Activated T-cell treated with anti-CD3 and anti-CD28 coated beads, Interleukin-2, amount 50 U/mL, for 4 hours (primary cell): ENCODE results near the gene HINFP. TPM values are rescaled to one million over a fixed set of nuclear protein-coding genes. Genes with fewer than 3 reads are reported as not detected.

Experiments used
- ATAC-seq, 2 donors: fragments of 200-7000 bp; cut with Tn5 transposase; one replicate each; pipeline ENCODE4 v1.10.0; 2021
- DNase-seq: peaks from one replicate; pipeline ENCODE4 v3.0.0-alpha.2; 2020
- H3K27me3 Mint-ChIP-seq: one replicate; pipeline ENCODE4 v1.8.0; 2021; ENCODE audit warnings: low read depth, mixed read lengths
- H3K36me3 Mint-ChIP-seq: one replicate; pipeline ENCODE4 v1.8.0; 2022; ENCODE audit warnings: mixed read lengths; ENCODE audit not compliant: insufficient read depth
- H3K4me1 Mint-ChIP-seq: one replicate; pipeline ENCODE4 v1.8.0; 2021; ENCODE audit warnings: low read depth, mixed read lengths
- H3K4me3 Mint-ChIP-seq: one replicate; pipeline ENCODE4 v1.8.0; 2021; ENCODE audit warnings: mild to moderate bottlenecking, moderate library complexity, mixed read lengths
- H3K9me3 Mint-ChIP-seq: one replicate; pipeline ENCODE4 v1.8.0; 2021; ENCODE audit warnings: mixed read lengths
- total RNA-seq, 3 donors: library from RNA; stranded (reverse); gene quantifications; one replicate each; pipeline ENCODE4 v1.2.1, GENCODE V29; 2021

The HINFP gene
- total RNA-seq, 3 donors from 2014 or later = 20.1 to 26.2 (median 21.1) TPM

DNA sequence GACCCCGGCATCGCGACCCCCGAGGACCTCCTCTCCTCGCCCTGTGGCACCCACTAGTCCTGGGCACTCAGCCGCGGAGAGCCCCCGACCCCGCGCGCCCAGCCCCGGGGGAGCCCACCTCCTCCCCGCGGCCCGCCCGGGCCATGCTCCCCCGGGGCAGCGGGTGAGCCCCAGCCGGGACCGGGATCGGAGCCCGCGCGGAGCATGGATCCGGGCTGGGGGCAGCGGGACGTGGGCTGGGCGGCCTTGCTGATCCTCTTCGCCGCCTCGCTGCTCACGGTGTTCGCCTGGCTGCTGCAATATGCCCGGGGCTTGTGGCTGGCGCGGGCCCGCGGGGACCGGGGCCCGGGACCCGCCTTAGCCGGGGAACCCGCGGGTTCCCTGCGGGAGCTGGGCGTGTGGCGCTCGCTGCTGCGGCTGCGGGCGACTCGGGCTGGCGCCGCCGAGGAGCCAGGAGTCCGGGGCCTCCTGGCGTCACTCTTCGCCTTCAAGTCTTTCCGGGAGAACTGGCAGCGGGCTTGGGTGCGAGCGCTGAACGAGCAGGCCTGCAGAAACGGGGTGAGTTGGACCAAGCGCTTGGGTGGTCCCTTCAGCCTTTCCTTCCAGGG is 13.7 kb upstream of the HINFP start:
- Mint-ChIP-seq H3K36me3 (peaks cover 8% of the 10 kb centered on the region), H3K4me3 (peak overlapping the region; percentile 91), H3K9me3 (no peaks in the 10 kb centered on the region), H3K27me3 (no peaks in the 10 kb centered on the region), H3K4me1 (peaks cover 44% of the 10 kb centered on the region)
- DNase-seq (no peak), ATAC-seq (peak; percentile 38 to 42)

DNA sequence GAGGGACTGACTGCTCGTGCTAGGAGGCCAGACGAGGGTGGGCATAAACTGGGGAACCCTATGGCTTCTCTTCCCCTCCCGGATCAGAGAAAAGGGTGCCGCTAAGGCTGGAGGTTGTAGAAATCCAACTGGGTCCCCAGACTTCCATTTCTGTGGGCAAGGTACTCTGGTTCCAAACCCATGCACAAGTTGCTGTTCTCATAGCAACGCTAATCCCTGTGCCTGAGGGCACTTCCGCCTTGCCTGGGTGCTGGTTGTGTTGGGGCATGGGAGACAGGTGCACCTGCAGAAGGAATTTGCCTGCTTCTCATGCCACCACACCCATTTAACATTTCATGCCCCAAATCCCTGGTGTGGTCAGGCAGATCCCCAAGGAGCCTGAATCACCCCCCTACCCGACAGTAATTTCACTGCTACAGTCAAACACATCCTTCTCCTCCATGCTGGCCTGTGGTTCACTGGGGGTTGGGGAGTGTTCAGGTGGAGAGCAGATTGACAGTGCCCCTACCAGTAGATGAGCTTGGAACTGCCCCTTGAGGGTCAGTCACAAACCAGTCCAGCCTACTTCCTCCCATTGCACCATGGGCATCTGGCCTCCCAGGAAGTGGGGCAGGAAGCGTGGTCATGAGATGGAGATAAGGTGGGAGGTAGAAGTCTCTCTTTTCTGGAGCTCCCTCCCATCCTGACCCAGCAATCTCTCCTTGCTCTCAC is 13.1 kb upstream of the HINFP start:
- H3K9me3 Mint-ChIP-seq = no peaks in the 10 kb centered on the region
- peaks cover 10% of the 10 kb centered on the region for H3K36me3 Mint-ChIP-seq
- peaks cover 44% of the 10 kb centered on the region for H3K4me1 Mint-ChIP-seq
- DNase-seq (no peak), ATAC-seq (peak; percentile 20 to 32)
- H3K4me3 Mint-ChIP-seq = peak overlapping the region; percentile 91
- no peaks in the 10 kb centered on the region for H3K27me3 Mint-ChIP-seq

DNA sequence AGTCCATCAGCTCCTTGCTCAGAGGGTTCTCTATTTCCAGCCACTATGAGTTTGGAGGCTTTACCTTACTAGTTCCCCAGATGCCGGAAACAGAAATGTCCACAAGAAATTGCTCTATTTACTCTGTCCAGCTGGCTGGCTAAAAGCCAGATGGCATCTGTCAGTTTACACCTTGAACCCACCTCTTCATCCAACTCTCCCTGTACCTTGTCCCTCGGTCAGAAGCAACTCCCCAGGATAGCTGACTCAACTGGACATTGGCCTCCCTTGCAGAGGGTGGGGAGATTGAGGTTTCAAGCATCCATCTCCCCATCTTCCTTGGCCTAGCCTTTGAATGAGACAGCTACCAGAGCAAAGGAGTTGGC is 12.5 kb upstream of the HINFP start:
- H3K36me3 Mint-ChIP-seq = peaks cover 10% of the 10 kb centered on the region
- peaks cover 46% of the 10 kb centered on the region for H3K4me1 Mint-ChIP-seq
- ATAC-seq (no peak), DNase-seq (no peak)
- H3K27me3 Mint-ChIP-seq = no peaks in the 10 kb centered on the region
- H3K9me3 Mint-ChIP-seq = no peaks in the 10 kb centered on the region
- peak overlapping the region; percentile 91 for H3K4me3 Mint-ChIP-seq

DNA sequence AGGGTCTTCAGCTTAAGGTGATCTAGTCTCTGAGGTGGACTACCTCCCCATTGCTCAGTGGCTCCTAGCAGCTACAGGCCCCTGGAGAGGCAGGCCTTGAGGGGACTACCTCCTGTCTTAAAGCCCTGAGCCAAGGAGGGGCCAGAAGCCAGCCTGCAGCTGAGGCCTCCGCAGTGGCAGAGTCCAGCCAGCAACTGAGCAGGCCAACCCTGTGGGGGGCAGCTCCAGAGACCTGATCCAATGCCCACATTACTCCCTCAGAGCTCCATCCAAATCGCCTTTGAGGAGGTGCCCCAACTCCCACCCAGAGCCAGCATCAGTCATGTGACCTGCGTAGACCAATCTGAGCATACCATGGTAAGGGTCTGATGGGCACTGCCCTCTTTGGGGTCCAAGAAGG is 11.5 kb upstream of the HINFP start:
- Mint-ChIP-seq H3K27me3 (no peaks in the 10 kb centered on the region), H3K36me3 (peaks cover 12% of the 10 kb centered on the region), H3K4me3 (peak overlapping the region; percentile 91), H3K9me3 (no peaks in the 10 kb centered on the region), H3K4me1 (peaks cover 45% of the 10 kb centered on the region)
- DNase-seq = no peak
- no peak for ATAC-seq

DNA sequence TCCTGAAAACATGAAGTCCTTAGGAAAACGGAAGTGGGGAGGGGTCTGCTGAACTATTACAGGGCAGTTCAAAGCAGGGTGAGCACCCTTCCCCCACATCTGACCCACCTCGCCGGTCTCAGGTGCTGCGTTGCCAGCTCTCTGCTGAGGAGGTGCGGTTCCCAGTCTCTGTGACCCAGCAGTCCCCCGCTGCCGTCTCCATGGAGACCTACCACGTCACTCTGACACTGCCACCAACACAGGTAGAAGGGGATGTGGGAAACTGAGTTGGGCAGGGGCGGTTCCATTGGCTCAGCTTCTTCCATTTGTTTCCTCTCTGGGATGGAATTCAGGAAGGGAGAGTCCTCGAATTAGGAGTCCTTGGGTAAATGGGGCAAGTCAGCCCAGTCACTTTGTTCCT is 10.9 kb upstream of the HINFP start:
- Mint-ChIP-seq H3K36me3 (peaks cover 16% of the 10 kb centered on the region), H3K4me1 (peaks cover 48% of the 10 kb centered on the region), H3K9me3 (no peaks in the 10 kb centered on the region), H3K4me3 (no peak overlapping the region), H3K27me3 (no peaks in the 10 kb centered on the region)
- DNase-seq = no peak
- ATAC-seq = no peak

DNA sequence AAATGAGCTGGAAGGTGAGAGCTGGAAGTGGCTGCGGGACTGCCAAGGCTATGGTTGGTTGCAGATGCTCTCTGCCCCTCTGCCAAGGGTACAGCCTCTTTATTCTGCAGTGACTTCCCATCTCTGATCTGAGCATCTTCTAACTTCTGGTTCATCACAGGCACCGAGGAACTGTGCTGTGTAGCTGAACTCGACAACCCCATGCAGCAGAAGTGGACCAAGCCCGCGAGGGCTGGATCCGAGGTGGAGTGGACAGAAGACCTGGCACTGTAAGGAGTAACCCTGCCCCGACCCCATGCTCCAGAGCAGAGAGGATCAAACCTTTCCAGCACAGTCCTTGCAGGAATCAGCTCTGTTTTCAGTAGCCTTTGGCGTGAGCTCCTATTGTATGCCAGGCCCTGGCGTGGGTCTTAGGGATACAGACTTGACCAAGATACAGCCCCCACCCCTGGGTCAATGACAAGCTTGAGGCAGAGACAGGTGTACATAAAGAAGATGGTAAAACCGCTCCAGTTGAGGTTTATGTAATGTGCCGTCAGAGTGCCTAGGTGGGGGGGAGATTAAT is 9.9 kb upstream of the HINFP start:
- Mint-ChIP-seq H3K4me3 (no peak overlapping the region), H3K9me3 (no peaks in the 10 kb centered on the region), H3K36me3 (peaks cover 22% of the 10 kb centered on the region), H3K27me3 (no peaks in the 10 kb centered on the region), H3K4me1 (peaks cover 51% of the 10 kb centered on the region)
- DNase-seq = no peak
- ATAC-seq = no peak

DNA sequence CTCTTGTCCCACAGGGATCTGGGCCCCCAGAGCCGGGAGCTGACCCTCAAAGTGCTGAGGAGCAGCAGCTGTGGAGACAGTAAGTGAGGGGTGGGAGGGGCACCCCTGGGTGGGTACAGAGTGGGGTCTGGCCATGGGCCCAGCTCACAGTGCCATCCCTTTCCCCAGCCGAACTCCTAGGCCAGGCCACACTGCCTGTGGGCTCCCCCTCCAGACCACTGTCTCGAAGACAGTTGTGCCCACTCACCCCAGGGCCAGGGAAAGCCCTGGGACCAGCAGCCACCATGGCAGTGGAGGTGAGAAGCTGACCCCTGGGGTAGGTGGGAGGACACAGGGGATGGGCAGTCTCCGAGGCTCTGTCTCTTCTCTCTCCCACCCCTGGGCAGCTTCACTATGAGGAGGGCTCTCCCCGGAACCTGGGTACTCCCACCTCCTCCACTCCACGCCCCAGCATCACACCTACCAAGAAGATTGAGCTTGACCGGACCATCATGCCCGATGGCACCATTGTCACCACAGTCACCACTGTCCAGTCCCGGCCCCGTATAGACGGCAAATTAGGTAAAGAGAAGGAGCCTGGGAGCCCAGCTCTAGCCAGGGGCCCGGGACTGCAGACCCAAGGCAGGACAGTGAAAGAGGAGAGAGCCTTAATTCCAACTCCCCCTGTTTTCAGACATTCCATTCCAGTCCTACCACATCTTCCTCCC is 8.9 kb upstream of the HINFP start:
- H3K4me1 Mint-ChIP-seq = peaks cover 49% of the 10 kb centered on the region

DNA sequence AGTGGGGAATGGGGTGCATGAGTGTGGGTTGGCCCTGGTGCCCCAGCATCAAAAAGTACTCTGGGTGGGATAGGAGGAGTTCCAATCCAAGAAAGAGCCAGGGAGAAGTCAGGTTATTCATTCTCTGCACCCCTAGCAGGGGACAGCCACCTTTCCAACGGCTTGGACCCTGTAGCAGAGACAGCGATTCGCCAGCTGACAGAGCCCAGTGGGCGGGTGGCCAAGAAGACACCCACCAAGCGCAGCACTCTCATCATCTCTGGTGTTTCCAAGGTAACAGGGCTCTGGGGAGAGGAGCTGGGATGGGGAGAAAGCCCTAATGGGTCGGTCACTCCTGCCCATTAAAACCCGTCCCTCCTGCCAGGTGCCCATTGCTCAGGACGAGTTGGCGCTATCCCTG is 7.7 kb upstream of the HINFP start:
- DNase-seq (no peak), ATAC-seq (no peak)
- no peak overlapping the region for H3K4me3 Mint-ChIP-seq
- H3K36me3 Mint-ChIP-seq = peaks cover 27% of the 10 kb centered on the region
- H3K27me3 Mint-ChIP-seq = no peaks in the 10 kb centered on the region
- H3K9me3 Mint-ChIP-seq = no peaks in the 10 kb centered on the region
- peaks cover 43% of the 10 kb centered on the region for H3K4me1 Mint-ChIP-seq

More for the DNA sequence above, 8.9 kb upstream of the HINFP start:
- ATAC-seq (no peak), DNase-seq (no peak)
- Mint-ChIP-seq H3K4me3 (no peak overlapping the region), H3K27me3 (no peaks in the 10 kb centered on the region), H3K9me3 (no peaks in the 10 kb centered on the region), H3K36me3 (peaks cover 27% of the 10 kb centered on the region)

DNA sequence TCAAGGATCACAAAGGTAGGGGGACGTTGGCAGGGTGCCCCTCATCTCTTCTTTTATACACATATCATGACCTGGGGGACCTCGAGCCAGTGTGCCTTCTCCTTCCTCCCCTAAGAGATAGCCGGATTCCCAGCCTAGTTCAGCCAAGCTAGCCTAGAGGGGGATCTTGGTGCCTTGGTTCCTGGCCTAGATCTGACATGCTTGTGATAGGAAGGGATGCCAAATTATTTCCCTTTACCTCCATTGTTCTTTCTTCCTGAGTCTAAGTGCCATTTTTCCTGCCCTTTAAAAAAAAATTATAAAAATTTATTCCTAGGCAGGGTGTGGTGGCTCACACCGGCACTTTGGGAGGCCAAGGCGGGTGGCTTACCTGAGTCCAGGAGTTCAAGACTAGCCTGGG is 7.0 kb upstream of the HINFP start:
- Mint-ChIP-seq H3K4me3 (no peak overlapping the region), H3K27me3 (no peaks in the 10 kb centered on the region), H3K4me1 (peaks cover 37% of the 10 kb centered on the region), H3K9me3 (no peaks in the 10 kb centered on the region), H3K36me3 (peaks cover 27% of the 10 kb centered on the region)
- ATAC-seq (no peak), DNase-seq (no peak)

DNA sequence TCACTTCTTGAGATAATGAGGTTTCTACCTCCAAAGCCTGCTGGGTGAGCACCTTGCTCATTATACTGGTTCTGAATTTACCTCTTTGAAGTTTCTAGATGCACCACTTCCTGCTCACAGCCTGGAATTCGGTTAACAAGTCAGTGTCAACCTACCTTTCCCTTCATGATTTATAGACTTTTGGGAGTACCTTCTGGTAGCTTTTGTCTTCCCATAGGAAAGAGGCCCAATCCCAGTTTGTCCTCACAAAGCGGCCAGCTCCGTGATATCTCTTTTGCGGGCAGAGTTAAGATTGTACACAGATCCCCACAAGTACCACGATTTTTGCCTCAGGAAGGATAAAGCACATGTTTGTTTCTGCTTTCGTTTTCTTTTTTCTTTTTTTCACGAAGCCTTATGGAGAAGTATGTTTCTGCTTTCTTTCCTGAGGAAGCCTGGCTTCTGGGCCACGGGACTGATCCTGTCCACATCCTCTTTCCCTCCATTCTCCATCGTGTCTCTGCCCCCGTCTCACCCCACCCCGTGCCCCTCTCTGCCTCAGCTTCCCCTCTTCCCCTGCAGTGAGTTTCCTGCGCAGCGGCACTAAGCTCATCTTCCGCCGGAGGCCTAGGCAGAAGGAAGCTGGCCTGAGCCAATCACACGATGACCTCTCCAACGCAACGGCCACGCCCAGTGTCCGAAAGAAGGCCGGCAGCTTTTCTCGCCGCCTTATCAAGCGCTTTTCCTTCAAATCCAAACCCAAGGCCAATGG is 5.7 kb upstream of the HINFP start:
- Mint-ChIP-seq H3K27me3 (no peaks in the 10 kb centered on the region), H3K4me3 (peak overlapping the region; percentile 59), H3K4me1 (peaks cover 35% of the 10 kb centered on the region), H3K9me3 (no peaks in the 10 kb centered on the region), H3K36me3 (peaks cover 22% of the 10 kb centered on the region)
- ATAC-seq (peak; percentile 62 to 71), DNase-seq (no peak)

DNA sequence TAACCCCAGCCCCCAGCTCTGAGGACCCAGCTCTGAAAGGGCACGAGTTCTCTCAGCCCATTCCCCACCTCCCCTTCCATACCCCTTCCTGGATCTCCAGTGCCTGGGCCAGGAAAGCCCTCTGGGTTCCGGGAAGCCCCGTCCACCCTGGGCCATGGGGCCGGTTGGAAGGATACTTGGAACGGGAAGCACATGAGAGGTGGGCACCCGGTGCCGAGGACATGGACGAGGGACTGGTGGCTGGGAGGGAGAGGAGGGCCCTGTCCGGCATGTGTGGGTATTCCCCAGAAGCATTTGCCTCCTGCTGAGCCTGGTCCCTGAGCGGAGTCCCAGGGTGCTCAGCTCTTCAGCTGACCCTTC is 5.2 kb upstream of the HINFP start:
- H3K4me3 Mint-ChIP-seq = no peak overlapping the region
- DNase-seq (no peak), ATAC-seq (no peak)
- no peaks in the 10 kb centered on the region for H3K27me3 Mint-ChIP-seq
- peaks cover 19% of the 10 kb centered on the region for H3K36me3 Mint-ChIP-seq
- H3K9me3 Mint-ChIP-seq = no peaks in the 10 kb centered on the region
- peaks cover 40% of the 10 kb centered on the region for H3K4me1 Mint-ChIP-seq

DNA sequence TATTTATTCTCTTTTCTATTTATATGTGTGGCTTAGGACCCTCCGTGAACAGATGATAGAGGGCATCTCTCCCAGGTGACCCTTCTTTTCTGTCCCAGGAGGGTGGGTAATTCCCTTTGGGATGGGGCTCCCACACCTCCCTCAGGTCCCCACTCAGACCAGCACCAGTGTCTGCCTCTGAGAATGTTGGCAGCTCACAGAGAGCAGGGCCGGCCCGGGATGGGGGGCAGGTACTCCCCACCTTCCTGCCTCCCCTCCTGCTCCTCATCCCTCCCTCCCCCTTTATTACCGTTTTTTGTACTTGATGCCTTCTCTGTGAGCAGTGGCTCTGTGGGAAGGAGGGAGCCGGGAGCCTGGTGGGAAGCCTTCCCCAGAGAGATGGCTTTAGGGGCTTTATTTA is 4.8 kb upstream of the HINFP start:
- no peaks in the 10 kb centered on the region for H3K27me3 Mint-ChIP-seq
- ATAC-seq = no peak
- no peak overlapping the region for H3K4me3 Mint-ChIP-seq
- H3K9me3 Mint-ChIP-seq = no peaks in the 10 kb centered on the region
- peaks cover 19% of the 10 kb centered on the region for H3K36me3 Mint-ChIP-seq
- peaks cover 40% of the 10 kb centered on the region for H3K4me1 Mint-ChIP-seq
- no peak for DNase-seq

DNA sequence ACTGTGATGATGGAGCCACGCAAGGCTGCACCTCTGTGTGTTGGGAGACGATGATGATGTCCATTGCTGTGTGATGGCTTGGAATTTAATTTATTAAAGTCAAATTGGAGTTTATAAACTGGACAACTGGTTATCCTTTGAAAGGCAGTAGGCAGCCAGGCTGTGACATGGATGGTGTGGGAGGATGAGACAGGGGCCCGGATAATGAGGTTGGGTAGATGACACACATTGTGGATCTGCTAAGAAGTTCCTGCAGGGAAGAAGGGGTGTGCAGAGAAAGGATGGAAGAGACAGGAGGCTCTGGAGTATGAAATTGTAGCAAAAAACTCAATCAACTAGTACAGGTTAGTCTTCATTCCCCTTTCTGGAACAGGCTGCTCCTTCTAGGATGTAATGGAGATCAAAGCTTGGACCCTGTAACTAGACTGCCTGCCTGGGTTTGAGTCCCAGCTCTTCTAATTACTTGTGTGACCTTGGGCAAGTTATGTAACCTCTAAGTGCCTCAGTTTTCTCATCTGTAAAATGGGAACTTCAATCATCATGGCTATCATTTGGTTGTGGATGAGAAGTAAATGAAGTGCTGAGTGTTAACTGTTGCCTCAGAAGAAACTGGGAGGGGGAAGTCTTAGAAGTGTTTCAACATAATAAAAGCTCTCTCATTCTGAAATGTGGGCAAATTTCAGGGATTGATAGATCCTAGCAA is 4.2 kb upstream of the HINFP start:
- H3K4me3 Mint-ChIP-seq = no peak overlapping the region
- peaks cover 44% of the 10 kb centered on the region for H3K4me1 Mint-ChIP-seq
- no peak for DNase-seq
- peaks cover 19% of the 10 kb centered on the region for H3K36me3 Mint-ChIP-seq
- ATAC-seq = no peak
- no peaks in the 10 kb centered on the region for H3K27me3 Mint-ChIP-seq
- no peaks in the 10 kb centered on the region for H3K9me3 Mint-ChIP-seq

DNA sequence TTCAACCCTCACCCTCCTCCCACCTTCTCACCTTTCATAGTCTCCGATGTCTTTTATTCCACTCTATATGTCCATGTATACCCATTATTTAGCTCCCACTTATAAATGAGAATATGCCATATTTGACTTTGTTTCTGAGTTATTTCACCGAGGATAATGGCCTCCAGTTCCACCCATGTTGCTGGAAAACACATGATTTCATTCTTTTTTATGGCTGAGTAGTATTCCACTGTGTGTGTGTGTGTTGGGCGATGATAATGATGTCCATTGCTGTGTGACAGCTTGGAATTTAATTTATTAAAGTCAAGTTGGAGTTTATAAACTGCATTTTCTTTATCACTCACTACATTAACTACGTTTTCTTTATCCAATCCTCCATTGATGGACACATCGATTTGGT is 3.2 kb upstream of the HINFP start:
- Mint-ChIP-seq H3K27me3 (no peaks in the 10 kb centered on the region), H3K9me3 (no peaks in the 10 kb centered on the region), H3K4me3 (no peak overlapping the region), H3K4me1 (peaks cover 52% of the 10 kb centered on the region), H3K36me3 (peaks cover 19% of the 10 kb centered on the region)
- ATAC-seq = no peak
- no peak for DNase-seq
